GM19438 (cell line): Measurements from ENCODE around the gene CANX.

Experiments used
- ATAC-seq: cut with Tn5 transposase; IDR thresholded peaks from one replicate; pipeline ENCODE4 v1.9.1; 2021; ENCODE audit warnings: low read depth; ENCODE audit not compliant: unreplicated experiment

CANX gene

GRCh38 chr5:179773686-179774040 lies 74.9 kb downstream of the CANX start:
- no peak for ATAC-seq

DNA sequence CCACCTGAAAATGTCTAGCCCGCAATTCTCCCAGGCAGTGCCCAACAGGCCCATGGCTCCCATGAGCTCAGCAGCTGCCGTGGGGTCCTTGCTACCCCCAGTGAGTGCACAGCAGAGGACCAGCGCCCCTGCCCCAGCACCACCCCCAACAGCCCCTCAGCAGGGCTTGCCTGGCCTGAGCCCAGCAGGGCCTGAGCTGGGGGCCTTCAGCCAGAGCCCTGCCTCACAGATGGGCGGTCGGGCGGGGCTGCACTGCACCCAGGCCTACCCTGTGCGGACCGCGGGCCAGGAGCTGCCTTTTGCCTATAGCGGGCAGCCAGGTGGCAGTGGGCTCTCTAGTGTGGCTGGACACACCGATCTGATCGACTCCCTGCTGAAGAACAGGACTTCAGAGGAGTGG lies 75.7 kb downstream of the CANX start:
- ATAC-seq = no peak

DNA sequence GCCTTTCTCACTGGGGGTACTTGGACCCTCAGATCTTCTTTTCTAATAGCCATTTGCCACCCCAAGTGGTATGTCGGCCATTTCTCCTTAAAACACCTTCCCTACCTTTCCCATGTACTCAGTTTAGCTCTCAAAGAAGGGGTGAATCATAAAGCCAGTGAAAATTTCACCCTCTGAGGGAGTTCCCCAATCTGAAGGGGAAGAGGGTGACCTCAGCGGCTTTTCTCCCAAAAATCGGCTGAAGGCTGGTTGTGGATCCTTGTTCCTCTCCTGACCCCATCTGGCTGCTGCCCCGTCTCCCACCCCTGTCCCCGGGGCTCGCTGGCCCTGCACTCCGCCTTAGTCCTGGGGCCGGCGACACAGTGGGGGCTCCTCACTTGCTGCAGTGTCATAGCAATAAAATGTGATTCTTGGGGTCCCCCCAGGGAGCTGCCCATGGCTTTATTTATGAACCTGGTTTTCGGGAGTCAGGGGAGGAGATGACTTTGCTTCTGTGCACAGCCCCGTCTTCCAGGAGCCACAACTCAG lies 77.7 kb downstream of the CANX start:
- no peak for ATAC-seq

DNA sequence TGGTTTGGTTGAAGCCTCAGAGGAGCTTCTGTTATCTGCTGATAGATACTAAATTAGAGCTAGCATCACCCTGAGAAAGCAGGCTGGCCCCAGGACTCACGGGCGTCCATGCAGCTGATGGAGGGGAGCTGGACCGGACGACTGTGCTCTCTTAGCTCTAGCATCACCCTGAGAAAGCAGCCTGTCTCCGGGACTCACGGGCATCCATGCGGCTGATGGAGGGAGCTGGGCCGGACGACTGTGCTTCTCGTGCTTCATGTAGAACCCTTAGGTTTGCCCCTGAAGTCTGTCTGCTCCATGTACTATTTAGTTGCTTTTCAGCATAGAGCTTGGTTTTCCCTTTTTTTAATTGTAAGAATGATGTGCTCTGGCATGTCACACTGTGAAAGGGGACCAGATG lies 78.7 kb downstream of the CANX start:
- no peak for ATAC-seq

GRCh38 chr5:179777909-179778308 lies 79.1 kb downstream of the CANX start:
- no peak for ATAC-seq

GRCh38 chr5:179778591-179778990 lies 79.8 kb downstream of the CANX start:
- ATAC-seq = no peak

DNA sequence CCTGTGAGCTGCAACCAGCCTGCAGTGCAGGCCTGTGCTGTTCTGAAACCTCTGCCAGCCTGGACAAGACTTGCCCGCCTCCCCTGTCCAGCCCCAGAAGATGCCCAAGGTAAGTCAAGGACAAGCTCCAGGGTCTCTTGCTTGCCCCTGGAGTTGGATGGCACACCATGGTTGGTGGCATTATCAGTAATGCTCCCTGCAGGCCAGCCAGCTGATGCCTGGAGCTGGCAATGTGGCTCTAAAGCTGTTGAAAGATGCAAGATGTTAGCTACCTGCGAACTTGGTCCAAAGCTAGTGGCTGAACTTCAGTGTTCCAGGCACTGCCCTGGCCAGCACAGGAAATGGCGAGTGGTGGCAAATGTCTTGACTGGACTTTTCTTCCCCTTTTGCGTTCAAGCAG lies 81.1 kb downstream of the CANX start:
- ATAC-seq = no peak

DNA sequence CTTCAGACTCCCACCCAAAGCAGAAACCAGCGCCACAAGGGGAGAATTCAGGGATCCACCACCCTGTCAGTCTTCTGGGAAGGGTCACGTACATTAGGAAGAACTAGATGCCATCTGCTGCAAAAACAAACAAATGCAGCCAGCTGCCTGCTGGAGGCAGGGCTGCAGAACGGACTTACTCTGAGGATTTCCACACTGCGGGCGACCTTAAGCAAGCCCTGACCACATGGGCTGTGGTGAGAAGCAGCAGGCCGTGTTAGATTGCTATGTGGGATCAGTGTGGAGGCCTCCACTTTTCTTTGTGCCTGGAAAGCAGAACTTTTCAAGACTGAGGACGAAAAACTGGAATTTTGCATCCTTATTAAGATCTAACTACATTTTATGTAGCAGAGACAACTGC lies 81.6 kb downstream of the CANX start:
- ATAC-seq = no peak
